ENCODE data around the gene ZNF431. TPM values are rescaled to one million over a fixed set of nuclear protein-coding genes. Genes with fewer than 3 reads are reported as not detected.
"Not testable (repeated sequence)": the region's sequence is repeated elsewhere in the genome, so short reads cannot be mapped to it uniquely, and the experiment has no call there.

Gene ZNF431
- total RNA-seq, 2 donors from 2014 or later, result 7.4 to 12.0 TPM

GRCh38 chr19:21134934-21135366, 6.9 kb upstream of the ZNF431 start:
- Histone ChIP-seq H3K27ac (no peak overlapping the region), H3K36me3 (no peaks in the 10 kb centered on the region), H3K9ac (ENCODE audit: low read depth in 2 of 2, low read length in 2 of 2) (no peak overlapping the region), H3K27me3 (no peaks in the 10 kb centered on the region), H3K4me3 (no peak overlapping the region), H3K4me1 (no peaks in the 10 kb centered on the region), H3K9me3 (no peaks in the 10 kb centered on the region)
- intact Hi-C loops (cut with DNase I), result no loop called here
- DNase-seq, result no peak
- no peak for TF ChIP-seq CTCF (IDR thresholded peaks at IDR 0.05)

GRCh38 chr19:21135433-21135832, 6.4 kb upstream of the ZNF431 start:
- Histone ChIP-seq H3K27me3 (no peaks in the 10 kb centered on the region), H3K27ac (no peak overlapping the region), H3K9me3 (no peaks in the 10 kb centered on the region), H3K9ac (ENCODE audit: low read depth in 2 of 2, low read length in 2 of 2) (no peak overlapping the region), H3K36me3 (no peaks in the 10 kb centered on the region), H3K4me3 (no peak overlapping the region), H3K4me1 (no peaks in the 10 kb centered on the region)
- intact Hi-C loops (cut with DNase I), result no loop called here
- no peak for TF ChIP-seq CTCF (IDR thresholded peaks at IDR 0.05)
- DNase-seq, result no peak

- intact Hi-C loops (cut with DNase I), result no loop called here
- no peaks in the 10 kb centered on the region for H3K36me3 ChIP-seq
- no peaks in the 10 kb centered on the region for H3K9me3 ChIP-seq
- H3K9ac ChIP-seq (ENCODE audit: low read depth in 2 of 2, low read length in 2 of 2), result no peak overlapping the region
- TF ChIP-seq CTCF (IDR thresholded peaks at IDR 0.05), result no peak
- H3K27me3 ChIP-seq, result no peaks in the 10 kb centered on the region
- no peak for DNase-seq
- H3K4me3 ChIP-seq, result no peak overlapping the region
- no peak overlapping the region for H3K27ac ChIP-seq
- H3K4me1 ChIP-seq, result peaks cover 4% of the 10 kb centered on the region
Observed at GRCh38 chr19:21138130-21138529, 3.7 kb upstream of the ZNF431 start.

- not testable (repeated sequence) for H3K27ac ChIP-seq; DNase-seq; H3K4me1 ChIP-seq; H3K36me3 ChIP-seq; H3K9ac ChIP-seq (ENCODE audit: low read depth in 2 of 2, low read length in 2 of 2); H3K4me3 ChIP-seq; H3K27me3 ChIP-seq; H3K9me3 ChIP-seq
- intact Hi-C loops (cut with DNase I), result loop anchor here (10.0 kb wide), 1 partner anchor 56 kb away; the partner anchor contains the start of gene ZNF714
Observed at GRCh38 chr19:21141006-21141405, 834 bp upstream of the ZNF431 start.

- H3K4me1 ChIP-seq, result peaks cover 4% of the 10 kb centered on the region
- H3K4me3 ChIP-seq, result no peak overlapping the region
- no peaks in the 10 kb centered on the region for H3K36me3 ChIP-seq
- H3K9ac ChIP-seq (ENCODE audit: low read depth in 2 of 2, low read length in 2 of 2), result no peak overlapping the region
- DNase-seq, result no peak
- no peak for TF ChIP-seq CTCF (IDR thresholded peaks at IDR 0.05)
- no peaks in the 10 kb centered on the region for H3K9me3 ChIP-seq
- no peaks in the 10 kb centered on the region for H3K27me3 ChIP-seq
- no peak overlapping the region for H3K27ac ChIP-seq
- intact Hi-C loops (cut with DNase I), result loop anchor here (10.0 kb wide), 1 partner anchor 59 kb away; the partner anchor contains the start of gene ZNF714
Observed at GRCh38 chr19:21143428-21143827, 1.6 kb downstream of the ZNF431 start.

GRCh38 chr19:21143854-21144253, 2.0 kb downstream of the ZNF431 start:
- no peaks in the 10 kb centered on the region for H3K27me3 ChIP-seq
- no peaks in the 10 kb centered on the region for H3K36me3 ChIP-seq
- intact Hi-C loops (cut with DNase I), result loop anchor here (10.0 kb wide), 1 partner anchor 59 kb away; the partner anchor contains the start of gene ZNF714
- no peaks in the 10 kb centered on the region for H3K9me3 ChIP-seq
- no peak for TF ChIP-seq CTCF (IDR thresholded peaks at IDR 0.05)
- DNase-seq, result no peak
- H3K9ac ChIP-seq (ENCODE audit: low read depth in 2 of 2, low read length in 2 of 2), result no peak overlapping the region
- H3K4me3 ChIP-seq, result no peak overlapping the region
- peaks cover 4% of the 10 kb centered on the region for H3K4me1 ChIP-seq
- H3K27ac ChIP-seq, result no peak overlapping the region

Data from colonic mucosa (tissue), 4 donors.